Activated CD8-positive, alpha-beta T cell treated with anti-CD3 and anti-CD28 coated beads for 36 hours (primary cell): ENCODE measurements around the gene ZCCHC17. TPM values are rescaled to one million over a fixed set of nuclear protein-coding genes. Genes with fewer than 3 reads are reported as not detected.
"Not testable (repeated sequence)": the region's sequence is repeated elsewhere in the genome, so short reads cannot be mapped to it uniquely, and the experiment has no call there.

Experiments
- ATAC-seq: fragments of 200-7000 bp; cut with Tn5 transposase; one replicate; pipeline ENCODE4 v1.10.0; 2021; ENCODE audit warnings: mild to moderate bottlenecking, moderate library complexity
- CTCF ChIA-PET: fragments of 350-600 bp; sonication (Branson Sonifier 250); formaldehyde crosslinking; loops from one replicate; lab custom pipeline; 2021; ENCODE audit warnings: antibody characterized with exemption; lab: Charles Lee
- POLR2A ChIA-PET: fragments of 350-600 bp; sonication (Branson Sonifier 250); formaldehyde crosslinking; loops from one replicate; lab custom pipeline; 2021; ENCODE audit warnings: antibody characterized with exemption; lab: Charles Lee
- DNase-seq: peaks from one replicate; pipeline ENCODE4 v3.0.0-alpha.2; 2020
- H3K27ac Mint-ChIP-seq: one replicate; pipeline ENCODE4 v1.8.0; 2021; ENCODE audit warnings: mild to moderate bottlenecking, mixed read lengths
- H3K27me3 Mint-ChIP-seq: one replicate; pipeline ENCODE4 v1.8.0; 2021; ENCODE audit warnings: mixed read lengths
- H3K36me3 Mint-ChIP-seq: one replicate; pipeline ENCODE4 v1.8.0; 2021; ENCODE audit warnings: low read depth, mixed read lengths
- H3K4me1 Mint-ChIP-seq: one replicate; pipeline ENCODE4 v1.8.0; 2021; ENCODE audit warnings: low read depth, mixed read lengths
- H3K4me3 Mint-ChIP-seq: one replicate; pipeline ENCODE4 v1.8.0; 2021; ENCODE audit warnings: mild to moderate bottlenecking, moderate library complexity, mixed read lengths
- H3K9me3 Mint-ChIP-seq: one replicate; pipeline ENCODE4 v1.8.0; 2021; ENCODE audit warnings: mixed read lengths
- CTCF ChIP-seq: fragments of 200-600 bp; IDR thresholded peaks from one replicate; pipeline ENCODE4 v1.8.0; 2022; ENCODE audit warnings: antibody characterized with exemption, mild to moderate bottlenecking
- intact Hi-C: fragments of 100-400 bp; cut with micrococcal nuclease; formaldehyde crosslinking; loops from one replicate; pipeline ENCODE4 v1.10.0; 2022
- total RNA-seq, 2 experiments: library from RNA; stranded (reverse); gene quantifications; one replicate each; pipeline ENCODE4 v1.2.3, GENCODE V29; 2021

Gene ZCCHC17
- total RNA-seq, 2 experiments from 2014 or later = 27.2 to 28.7 TPM

- Mint-ChIP-seq H3K4me1 (no peaks in the 10 kb centered on the region), H3K36me3 (peaks cover 48% of the 10 kb centered on the region), H3K27me3 (no peaks in the 10 kb centered on the region), H3K9me3 (no peaks in the 10 kb centered on the region), H3K27ac (no peak overlapping the region), H3K4me3 (no peak overlapping the region)
- ATAC-seq = no peak
- no peak for DNase-seq
- intact Hi-C loops = no loop called here
- ChIA-PET POLR2A (interaction anchor here (1.1 to 1.2 kb wide), 3 partner anchors 10 to 31 kb away, joined by 3 read pairs; partner anchors contain the start of gene SNRNP40), CTCF (interaction anchor here (1.3 to 1.6 kb wide), 3 partner anchors 10 to 81 kb away, joined by 3 read pairs; no protein-coding TSS in a partner anchor)
- no peak for TF ChIP-seq CTCF
Observed at GRCh38 chr1:31264790-31265386, 31.9 kb upstream of the ZCCHC17 start.

GRCh38 chr1:31266547-31266946 is 30.3 kb upstream of the ZCCHC17 start:
- CTCF ChIA-PET = interaction anchor here (1.0 kb wide), 1 partner anchor 26 kb away, joined by 3 read pairs; no protein-coding TSS in a partner anchor

GRCh38 chr1:31272369-31272768 is 24.5 kb upstream of the ZCCHC17 start:
- ChIA-PET CTCF (interaction anchor here (1.3 kb wide), 1 partner anchor 91 kb away, joined by 3 read pairs; no protein-coding TSS in a partner anchor), POLR2A (interaction anchor here (1.1 kb wide), 1 partner anchor 9 kb away, joined by 3 read pairs; no protein-coding TSS in a partner anchor)
- TF ChIP-seq CTCF = no peak
- Mint-ChIP-seq H3K9me3 (no peaks in the 10 kb centered on the region), H3K4me1 (peaks cover 5% of the 10 kb centered on the region), H3K36me3 (peaks cover 39% of the 10 kb centered on the region), H3K4me3 (no peak overlapping the region), H3K27me3 (no peaks in the 10 kb centered on the region), H3K27ac (no peak overlapping the region)
- no peak for ATAC-seq
- DNase-seq = no peak
- intact Hi-C loops = no loop called here

More at GRCh38 chr1:31266547-31266946, 30.3 kb upstream of the ZCCHC17 start:
- no peak for ATAC-seq
- intact Hi-C loops = no loop called here
- Mint-ChIP-seq H3K9me3 (no peaks in the 10 kb centered on the region), H3K36me3 (peaks cover 49% of the 10 kb centered on the region), H3K4me1 (no peaks in the 10 kb centered on the region), H3K27ac (no peak overlapping the region), H3K4me3 (no peak overlapping the region), H3K27me3 (no peaks in the 10 kb centered on the region)
- TF ChIP-seq CTCF = no peak
- POLR2A ChIA-PET = no interaction called here
- no peak for DNase-seq

- no peak for ATAC-seq
- ChIA-PET CTCF (no interaction called here), POLR2A (interaction anchor here (0.5 kb wide), 2 partner anchors 60 to 538 kb away, joined by 3 to 5 read pairs; no protein-coding TSS in a partner anchor)
- no peak overlapping the region for H3K27ac Mint-ChIP-seq
- intact Hi-C loops = no loop called here
- DNase-seq = no peak
- no peaks in the 10 kb centered on the region for H3K9me3 Mint-ChIP-seq
- TF ChIP-seq CTCF = no peak
- H3K4me3 Mint-ChIP-seq = no peak overlapping the region
- peaks cover 8% of the 10 kb centered on the region for H3K4me1 Mint-ChIP-seq
- H3K27me3 Mint-ChIP-seq = no peaks in the 10 kb centered on the region
- peaks cover 43% of the 10 kb centered on the region for H3K36me3 Mint-ChIP-seq
Observed at GRCh38 chr1:31273619-31274018, 23.2 kb upstream of the ZCCHC17 start.

GRCh38 chr1:31282426-31282825 is 14.4 kb upstream of the ZCCHC17 start:
- H3K27me3 Mint-ChIP-seq, DNase-seq, H3K4me3 Mint-ChIP-seq, H3K27ac Mint-ChIP-seq, H3K9me3 Mint-ChIP-seq, CTCF ChIA-PET, H3K4me1 Mint-ChIP-seq, ATAC-seq, intact Hi-C loops: not testable (repeated sequence)
- peaks cover 58% of the 10 kb centered on the region for H3K36me3 Mint-ChIP-seq
- POLR2A ChIA-PET = interaction anchor here (2.3 kb wide), 1 partner anchor 14 kb away, joined by 9 read pairs; the partner anchor contains the start of genes SNRNP40 and ZCCHC17

- H3K27ac Mint-ChIP-seq, intact Hi-C loops, H3K4me1 Mint-ChIP-seq, H3K9me3 Mint-ChIP-seq, H3K4me3 Mint-ChIP-seq, CTCF ChIA-PET, ATAC-seq, DNase-seq, H3K27me3 Mint-ChIP-seq: not testable (repeated sequence)
- POLR2A ChIA-PET = interaction anchor here (1.6 kb wide), 1 partner anchor 8 kb away, joined by 7 read pairs; the partner anchor contains the start of genes SNRNP40 and ZCCHC17
- peaks cover 53% of the 10 kb centered on the region for H3K36me3 Mint-ChIP-seq
Observed at GRCh38 chr1:31287791-31288190, 9.0 kb upstream of the ZCCHC17 start.
